Activated T-helper 1 cell treated with anti-CD3 and anti-CD28 coated beads, Interleukin-12 subunit alpha, Interleukin-12 subunit beta, Interleukin-2, Interleukin-4 antibody, amounts not matched to agents 30 ng/mL and 10 ng/mL and 1 ng/mL, durations not matched to agents 14 hours and 24 hours and 36 hours (primary cell): ENCODE results near the gene ZNF785. TPM values are rescaled to one million over a fixed set of nuclear protein-coding genes. Genes with fewer than 3 reads are reported as not detected.
"Not testable (repeated sequence)": the region's sequence is repeated elsewhere in the genome, so short reads cannot be mapped to it uniquely, and the experiment has no call there.

Experiments used
- DNase-seq: peaks from one replicate; pipeline ENCODE4 v3.0.0; 2021; ENCODE audit warnings: low spot score
- H3K27ac Mint-ChIP-seq: one replicate; pipeline ENCODE4 v1.8.0; 2021; ENCODE audit warnings: mild to moderate bottlenecking, mixed read lengths
- H3K27me3 Mint-ChIP-seq: one replicate; pipeline ENCODE4 v1.8.0; 2022; ENCODE audit warnings: mild to moderate bottlenecking, moderate library complexity, mixed read lengths; ENCODE audit not compliant: insufficient read depth
- H3K36me3 Mint-ChIP-seq: one replicate; pipeline ENCODE4 v1.8.0; 2021; ENCODE audit warnings: low read depth, mixed read lengths
- H3K4me1 Mint-ChIP-seq: one replicate; pipeline ENCODE4 v1.8.0; 2021; ENCODE audit warnings: low read depth, mixed read lengths
- H3K4me3 Mint-ChIP-seq: one replicate; pipeline ENCODE4 v1.8.0; 2021; ENCODE audit warnings: mild to moderate bottlenecking, moderate library complexity, mixed read lengths
- H3K9me3 Mint-ChIP-seq: one replicate; pipeline ENCODE4 v1.8.0; 2021; ENCODE audit warnings: mixed read lengths
- intact Hi-C: fragments of 100-400 bp; cut with micrococcal nuclease; formaldehyde crosslinking; loops from one replicate; pipeline ENCODE4 v1.15.1; 2024
- total RNA-seq: library from RNA; stranded (reverse); gene quantifications from 2 replicates; pipeline ENCODE4 v1.2.3, GENCODE V29; 2022

ZNF785 gene
- total RNA-seq, 1 donor from 2014 or later: 19.2 TPM

- not testable (repeated sequence) for H3K27ac Mint-ChIP-seq, H3K4me3 Mint-ChIP-seq, H3K9me3 Mint-ChIP-seq, H3K27me3 Mint-ChIP-seq, DNase-seq
- Mint-ChIP-seq H3K36me3 (peaks cover 12% of the 10 kb centered on the region), H3K4me1 (peaks cover 12% of the 10 kb centered on the region)
- intact Hi-C loops: loop anchor here (5.0 kb wide), 2 partner anchors 37 to 62 kb away; partner anchors contain the start of gene ZNF768
These were observed 4.1 kb upstream of the ZNF785 start for GRCh38 chr16:30589582-30589981.

- H3K27me3 Mint-ChIP-seq: no peaks in the 10 kb centered on the region
- intact Hi-C loops: loop anchor here (5.0 kb wide), 2 partner anchors 36 to 61 kb away; partner anchors contain the start of gene ZNF768
- no peak overlapping the region for H3K4me3 Mint-ChIP-seq
- peaks cover 12% of the 10 kb centered on the region for H3K36me3 Mint-ChIP-seq
- peaks cover 18% of the 10 kb centered on the region for H3K4me1 Mint-ChIP-seq
- DNase-seq: no peak
- no peaks in the 10 kb centered on the region for H3K9me3 Mint-ChIP-seq
- no peak overlapping the region for H3K27ac Mint-ChIP-seq
These were observed 3.2 kb upstream of the ZNF785 start for GRCh38 chr16:30588651-30589050.

GRCh38 chr16:30585022-30585399 lies 486 bp downstream of the ZNF785 start:
- H3K9me3 Mint-ChIP-seq: no peaks in the 10 kb centered on the region
- peak; percentile 9 for DNase-seq

GRCh38 chr16:30582611-30583340 lies 2.7 kb downstream of the ZNF785 start:
- DNase-seq: no peak
- H3K27ac Mint-ChIP-seq: no peak overlapping the region
- no peak overlapping the region for H3K4me3 Mint-ChIP-seq

More at GRCh38 chr16:30585022-30585399, 486 bp downstream of the ZNF785 start:
- peak overlapping the region; percentile 86 for H3K27ac Mint-ChIP-seq
- peak overlapping the region; percentile 89 for H3K4me3 Mint-ChIP-seq
- H3K36me3 Mint-ChIP-seq: peaks cover 19% of the 10 kb centered on the region
- no peaks in the 10 kb centered on the region for H3K27me3 Mint-ChIP-seq
- H3K4me1 Mint-ChIP-seq: peaks cover 18% of the 10 kb centered on the region
- intact Hi-C loops: loop anchor here (5.0 kb wide), 2 partner anchors 33 to 58 kb away; partner anchors contain the start of gene ZNF768

GRCh38 chr16:30581457-30581856 lies 4.0 kb downstream of the ZNF785 start:
- Mint-ChIP-seq H3K9me3 (no peaks in the 10 kb centered on the region), H3K36me3 (peaks cover 17% of the 10 kb centered on the region), H3K4me1 (peaks cover 10% of the 10 kb centered on the region), H3K27me3 (no peaks in the 10 kb centered on the region), H3K27ac (no peak overlapping the region), H3K4me3 (no peak overlapping the region)
- intact Hi-C loops: no loop called here
- no peak for DNase-seq

More at GRCh38 chr16:30582611-30583340, 2.7 kb downstream of the ZNF785 start:
- peaks cover 14% of the 10 kb centered on the region for H3K4me1 Mint-ChIP-seq
- H3K36me3 Mint-ChIP-seq: peaks cover 21% of the 10 kb centered on the region
- no peaks in the 10 kb centered on the region for H3K9me3 Mint-ChIP-seq
- no peaks in the 10 kb centered on the region for H3K27me3 Mint-ChIP-seq
- intact Hi-C loops: no loop called here

GRCh38 chr16:30574678-30575077 lies 10.8 kb downstream of the ZNF785 start:
- intact Hi-C loops: no loop called here
- Mint-ChIP-seq H3K4me3 (peak overlapping the region; percentile 43), H3K9me3 (no peaks in the 10 kb centered on the region), H3K4me1 (peaks cover 41% of the 10 kb centered on the region), H3K36me3 (peaks cover 13% of the 10 kb centered on the region), H3K27me3 (no peaks in the 10 kb centered on the region), H3K27ac (peak overlapping the region; percentile 20)
- DNase-seq: no peak

- intact Hi-C loops: loop anchor here (1.0 kb wide), 11 partner anchors 13 to 141 kb away; partner anchors contain the start of genes DCTPP1, ITGAL, PRR14 and ZNF689
- peak within 1 kb of the TSS; percentile 90 for H3K27ac Mint-ChIP-seq
- H3K4me3 Mint-ChIP-seq: peak within 1 kb of the TSS; percentile 93
- no peaks in the 10 kb centered on the region for H3K27me3 Mint-ChIP-seq
- no peaks in the 10 kb centered on the region for H3K9me3 Mint-ChIP-seq
- peak; percentile 93 for DNase-seq
- H3K36me3 Mint-ChIP-seq: peaks cover 9% of the 10 kb centered on the region
- H3K4me1 Mint-ChIP-seq: peaks cover 59% of the 10 kb centered on the region
These were observed 13.8 kb downstream of the ZNF785 start, which contains the start of gene ZNF688 for GRCh38 chr16:30571445-30572322. Gene ZNF688 (minus strand): TSS chr16:30571714. CDS start chr16:30571629, 85 bp downstream.

- intact Hi-C loops: loop anchor here (1.0 kb wide), 1 partner anchor 99 kb away; the partner anchor contains the start of gene ITGAL
- Mint-ChIP-seq H3K36me3 (peaks cover 9% of the 10 kb centered on the region), H3K4me1 (peaks cover 65% of the 10 kb centered on the region), H3K9me3 (no peaks in the 10 kb centered on the region), H3K27me3 (no peaks in the 10 kb centered on the region), H3K27ac (peak overlapping the region; percentile 87), H3K4me3 (peak overlapping the region; percentile 81)
- no peak for DNase-seq
These were observed 14.7 kb downstream of the ZNF785 start for GRCh38 chr16:30570636-30571444.

GRCh38 chr16:30569746-30570635 lies 15.5 kb downstream of the ZNF785 start:
- no peak for DNase-seq
- Mint-ChIP-seq H3K9me3 (no peaks in the 10 kb centered on the region), H3K27ac (peak overlapping the region; percentile 7), H3K4me1 (peaks cover 57% of the 10 kb centered on the region), H3K36me3 (peaks cover 9% of the 10 kb centered on the region), H3K27me3 (no peaks in the 10 kb centered on the region), H3K4me3 (peak overlapping the region; percentile 81)
- intact Hi-C loops: no loop called here

GRCh38 chr16:30569281-30569680 lies 16.2 kb downstream of the ZNF785 start:
- peaks cover 51% of the 10 kb centered on the region for H3K4me1 Mint-ChIP-seq
- H3K36me3 Mint-ChIP-seq: peaks cover 6% of the 10 kb centered on the region
- intact Hi-C loops: no loop called here
- no peaks in the 10 kb centered on the region for H3K9me3 Mint-ChIP-seq
- no peaks in the 10 kb centered on the region for H3K27me3 Mint-ChIP-seq
- peak overlapping the region; percentile 26 for H3K4me3 Mint-ChIP-seq
- peak overlapping the region; percentile 97 for H3K27ac Mint-ChIP-seq
- no peak for DNase-seq

GRCh38 chr16:30567991-30568638 lies 17.4 kb downstream of the ZNF785 start:
- Mint-ChIP-seq H3K4me3 (peak overlapping the region; percentile 79), H3K4me1 (peaks cover 47% of the 10 kb centered on the region), H3K36me3 (peaks cover 6% of the 10 kb centered on the region), H3K27me3 (no peaks in the 10 kb centered on the region), H3K27ac (peak overlapping the region; percentile 97), H3K9me3 (no peaks in the 10 kb centered on the region)
- intact Hi-C loops: loop anchor here (1.0 kb wide), 4 partner anchors 10 to 138 kb away; partner anchors contain the start of genes DCTPP1, FBRS and ZNF764
- peak; percentile 59 for DNase-seq
